NCI-H2029 treated with DMSO at 0.1 percent for 48 hours (cell line): ENCODE data around the gene JAKMIP2.
"Not testable (repeated sequence)": the region's sequence is repeated elsewhere in the genome, so short reads cannot be mapped to it uniquely, and the experiment has no call there.

Experiments used
- DNase-seq: peaks from one replicate; lab custom pipeline; 2025; lab: John Stamatoyannopoulos, UW

JAKMIP2 gene

DNA sequence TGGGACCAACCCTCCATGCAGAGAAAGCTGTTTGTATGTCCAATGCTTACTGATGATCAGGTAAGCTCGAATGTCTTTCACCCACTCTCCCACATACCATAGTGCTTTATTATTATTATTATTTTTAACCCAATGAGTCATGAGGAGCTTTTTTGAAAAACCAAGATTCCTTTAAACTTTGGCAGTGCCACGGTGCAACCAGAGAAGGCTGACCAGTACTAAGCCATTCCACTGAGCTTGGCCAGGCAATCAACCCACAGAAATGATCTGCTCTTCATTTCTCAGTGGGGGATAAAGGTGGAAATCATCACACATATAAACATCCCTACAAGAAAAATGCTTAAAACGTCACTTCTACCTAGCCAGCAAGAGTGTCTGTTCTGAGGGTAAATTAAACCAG lies 35.5 kb downstream of the JAKMIP2 start:
- DNase-seq, result no peak

DNA sequence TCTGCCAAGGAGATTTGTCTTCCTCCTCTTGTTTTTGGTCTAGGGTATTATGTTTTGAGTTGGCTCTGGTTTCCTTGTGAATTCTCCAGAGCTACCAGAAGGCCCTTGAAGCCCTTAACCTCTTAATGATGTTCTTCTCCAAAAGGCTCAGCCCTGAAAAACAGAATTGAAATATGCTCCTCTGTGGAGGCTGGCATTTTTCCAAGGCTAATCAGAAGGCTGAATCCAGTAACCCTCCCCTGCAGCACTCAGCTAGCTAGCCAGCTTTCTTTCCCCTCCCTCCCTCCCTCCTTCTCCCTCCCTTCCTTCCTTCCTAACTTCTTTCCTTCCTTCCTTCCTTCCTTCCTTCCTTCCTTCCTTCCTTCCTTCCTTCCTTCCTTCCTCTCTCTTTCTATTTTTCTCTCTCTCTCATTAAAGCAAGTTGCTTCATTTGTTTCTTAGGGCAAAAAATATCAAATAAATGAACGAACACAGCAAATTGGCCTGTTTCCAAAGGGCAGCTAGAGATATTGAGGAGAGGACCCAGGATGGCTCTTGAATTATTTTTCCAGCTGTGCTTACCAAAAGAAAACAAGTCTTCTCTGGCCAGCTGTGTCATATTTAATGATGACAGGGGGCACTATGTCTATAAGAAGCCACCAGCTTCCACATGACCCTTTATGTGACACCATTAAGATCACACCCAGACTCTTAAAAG lies 38.7 kb downstream of the JAKMIP2 start:
- peak; percentile 94 for DNase-seq

- no peak for DNase-seq
These were observed 39.5 kb downstream of the JAKMIP2 start for GRCh38 chr5:147743012-147743411.

GRCh38 chr5:147742151-147742550 lies 40.4 kb downstream of the JAKMIP2 start:
- no peak for DNase-seq

GRCh38 chr5:147740864-147741263 lies 41.7 kb downstream of the JAKMIP2 start:
- DNase-seq, result no peak

DNA sequence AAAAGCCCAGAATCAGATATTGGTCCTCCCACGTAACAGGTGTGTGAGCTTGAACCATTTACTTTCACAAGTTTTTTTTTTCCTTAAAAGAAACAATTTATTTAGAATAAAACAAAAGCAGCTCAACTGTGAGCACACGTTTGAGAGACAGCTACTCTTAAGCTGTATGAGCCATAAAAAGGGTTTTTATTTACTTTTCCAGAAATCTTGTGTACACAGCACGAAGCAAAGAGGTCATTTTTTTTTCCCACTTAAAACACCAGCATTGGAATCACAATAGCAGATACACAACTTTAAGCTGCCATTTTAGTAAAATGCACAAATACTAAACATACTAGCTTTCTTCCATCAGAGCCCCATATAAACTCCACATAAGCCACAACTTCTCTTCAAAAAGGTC lies 44.6 kb downstream of the JAKMIP2 start:
- peak; percentile 46 for DNase-seq

- DNase-seq, result no peak
These were observed 46.9 kb downstream of the JAKMIP2 start for GRCh38 chr5:147735621-147736125.

DNA sequence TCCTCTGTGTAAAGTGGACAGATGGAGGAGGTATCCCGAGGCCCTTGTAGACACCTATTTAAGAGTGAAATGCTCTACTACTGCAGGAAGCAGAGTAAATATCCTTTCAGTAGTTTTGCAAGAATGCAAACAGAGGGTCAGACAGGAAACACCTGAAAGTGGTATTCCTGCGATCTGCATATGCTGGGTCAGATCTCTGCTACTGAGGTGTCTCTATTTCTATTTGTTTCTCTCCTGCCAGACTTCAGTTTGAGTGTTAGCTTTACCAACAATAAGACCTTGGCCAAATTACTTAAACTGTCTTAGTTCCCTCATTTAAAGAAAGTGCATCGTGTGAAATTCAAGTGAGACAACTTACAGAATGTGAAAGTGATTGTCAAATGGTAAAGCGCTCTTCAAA lies 47.6 kb downstream of the JAKMIP2 start:
- peak; percentile 60 for DNase-seq

DNA sequence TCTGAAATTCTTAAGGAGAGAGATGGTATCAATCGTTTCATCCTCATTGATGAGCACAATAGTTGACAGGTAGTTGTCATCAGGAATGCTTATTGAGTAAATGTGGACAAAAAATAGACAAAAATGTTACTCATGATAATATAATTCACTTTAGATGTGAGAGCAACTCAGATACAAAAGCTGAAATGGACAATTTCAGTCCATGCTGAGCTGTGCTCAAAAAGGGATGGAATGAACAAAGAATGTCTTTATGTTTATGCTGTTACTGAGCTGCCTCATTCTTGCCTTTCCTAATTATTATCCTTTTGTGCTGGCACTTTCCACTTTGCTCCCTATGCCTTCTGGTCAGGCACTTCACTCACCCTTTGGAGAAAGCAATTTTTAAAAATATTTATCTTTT lies 49.5 kb downstream of the JAKMIP2 start:
- DNase-seq, result no peak

DNA sequence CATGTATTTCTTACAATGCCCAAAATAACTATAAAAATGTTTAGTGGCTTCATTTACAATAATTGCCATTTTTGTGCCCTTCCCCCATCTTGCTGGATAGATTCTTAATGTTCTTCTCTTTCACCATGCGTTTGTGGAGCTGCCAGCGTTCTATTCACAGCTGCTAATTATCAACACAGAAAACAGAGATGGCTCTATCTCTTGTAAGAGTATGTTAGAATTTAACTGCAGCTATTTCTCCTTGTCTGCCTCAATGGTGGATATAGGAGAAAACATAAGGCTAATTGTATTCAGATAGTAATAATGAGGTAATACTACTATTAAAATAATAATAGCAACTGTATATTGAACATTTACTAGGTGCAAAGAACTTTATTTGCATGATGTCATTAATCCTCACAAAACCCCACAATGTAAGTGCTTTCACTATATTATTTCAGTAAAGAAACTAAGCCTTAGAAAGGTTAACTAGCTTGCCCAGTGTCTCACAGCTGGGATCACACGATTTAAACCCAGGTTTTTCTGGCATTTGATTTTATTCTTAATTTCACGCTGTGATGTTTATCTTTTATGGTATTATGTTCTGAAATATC lies 50.1 kb downstream of the JAKMIP2 start:
- DNase-seq, result no peak

- no peak for DNase-seq
These were observed 50.9 kb downstream of the JAKMIP2 start for GRCh38 chr5:147731431-147732290.

DNA sequence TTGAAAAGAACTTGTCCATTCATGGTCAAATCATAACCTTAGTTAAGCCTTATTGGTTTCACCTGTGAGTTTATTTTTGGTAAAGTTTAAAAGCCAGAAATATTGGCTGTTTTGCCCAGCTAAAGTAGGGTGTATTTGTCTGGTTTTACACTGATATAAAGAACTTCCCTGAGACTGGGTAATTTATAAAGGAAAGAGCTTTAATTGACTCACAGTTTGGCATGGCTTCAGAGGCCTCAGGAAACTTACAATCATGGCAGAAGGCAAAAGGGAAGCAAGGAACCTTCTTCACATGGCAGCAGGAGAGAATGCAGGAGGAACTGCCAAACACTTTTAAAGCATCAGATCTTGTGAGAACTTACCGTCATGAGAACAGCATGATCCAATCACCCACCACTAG lies 55.3 kb downstream of the JAKMIP2 start:
- no peak for DNase-seq

DNA sequence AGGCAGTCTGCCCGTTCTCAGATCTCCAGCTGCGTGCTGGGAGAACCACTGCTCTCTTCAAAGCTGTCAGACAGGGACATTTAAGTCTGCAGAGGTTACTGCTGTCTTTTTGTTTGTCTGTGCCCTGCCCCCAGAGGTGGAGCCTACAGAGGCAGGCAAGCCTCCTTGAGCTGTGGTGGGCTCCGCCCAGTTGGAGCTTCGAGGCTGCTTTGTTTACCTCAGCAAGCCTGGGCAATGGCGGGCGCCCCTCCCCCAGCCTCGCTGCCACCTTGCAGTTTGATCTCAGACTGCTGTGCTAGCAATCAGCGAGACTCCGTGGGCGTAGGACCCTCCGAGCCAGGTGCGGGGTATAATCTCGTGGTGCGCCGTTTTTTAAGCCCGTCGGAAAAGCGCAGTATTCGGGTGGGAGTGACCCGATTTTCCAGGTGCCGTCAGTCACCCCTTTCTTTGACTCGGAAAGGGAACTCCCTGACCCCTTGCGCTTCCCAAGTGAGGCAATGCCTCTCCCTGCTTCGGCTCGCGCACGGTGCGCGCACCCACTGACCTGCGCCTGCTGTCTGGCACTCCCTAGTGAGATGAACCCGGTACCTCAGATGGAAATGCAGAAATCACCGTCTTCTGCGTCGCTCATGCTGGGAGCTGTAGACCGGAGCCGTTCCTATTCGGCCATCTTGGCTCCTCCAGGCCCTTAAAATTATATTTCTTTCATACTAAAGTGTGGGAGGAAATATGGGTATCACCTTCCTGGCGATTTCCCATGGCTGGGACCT lies 61.2 kb downstream of the JAKMIP2 start:
- DNase-seq, result not testable (repeated sequence)

GRCh38 chr5:147713550-147714295 lies 68.8 kb downstream of the JAKMIP2 start:
- DNase-seq, result peak; percentile 13

DNA sequence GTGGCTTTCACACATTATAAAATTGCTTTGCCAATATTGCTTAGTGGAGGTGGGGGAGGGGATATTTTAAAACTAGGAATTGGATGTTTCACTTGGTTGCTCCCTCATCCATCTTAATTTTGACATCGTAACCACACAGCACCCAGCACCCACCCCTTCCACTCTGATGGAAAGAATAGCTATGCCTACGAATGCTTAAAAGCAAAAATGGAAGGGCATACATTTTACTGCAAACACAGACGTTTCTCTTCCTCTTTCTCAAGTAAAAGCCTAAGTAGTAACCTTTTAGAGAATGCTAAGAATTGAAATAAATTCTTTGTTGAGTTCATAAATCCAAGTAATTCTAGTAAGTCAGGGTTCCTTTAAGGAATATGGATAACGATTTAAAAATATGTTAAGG lies 69.9 kb downstream of the JAKMIP2 start:
- DNase-seq, result no peak

DNA sequence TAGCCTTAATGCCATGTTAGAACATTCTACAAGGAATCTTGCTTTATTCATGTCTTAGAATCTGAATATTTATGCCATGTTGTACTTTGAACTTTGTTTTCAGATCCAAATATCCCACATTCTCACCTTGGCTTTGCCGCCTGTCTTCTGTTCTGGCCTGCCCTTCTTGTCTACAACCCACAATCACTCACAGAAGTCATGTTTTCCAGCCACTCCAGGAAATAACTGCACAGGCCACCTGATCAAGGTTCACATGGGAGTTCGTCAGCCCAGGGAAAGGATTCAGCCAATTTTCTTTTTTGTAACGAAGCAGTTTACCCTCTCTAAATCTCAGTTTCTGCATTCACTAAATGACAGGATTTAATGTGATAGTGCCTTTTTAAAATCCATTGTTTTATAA lies 70.5 kb downstream of the JAKMIP2 start:
- DNase-seq, result no peak

GRCh38 chr5:147711019-147711418 lies 71.5 kb downstream of the JAKMIP2 start:
- no peak for DNase-seq

GRCh38 chr5:147708708-147709107 lies 73.8 kb downstream of the JAKMIP2 start:
- no peak for DNase-seq

GRCh38 chr5:147704544-147704943 lies 78.0 kb downstream of the JAKMIP2 start:
- DNase-seq, result no peak

DNA sequence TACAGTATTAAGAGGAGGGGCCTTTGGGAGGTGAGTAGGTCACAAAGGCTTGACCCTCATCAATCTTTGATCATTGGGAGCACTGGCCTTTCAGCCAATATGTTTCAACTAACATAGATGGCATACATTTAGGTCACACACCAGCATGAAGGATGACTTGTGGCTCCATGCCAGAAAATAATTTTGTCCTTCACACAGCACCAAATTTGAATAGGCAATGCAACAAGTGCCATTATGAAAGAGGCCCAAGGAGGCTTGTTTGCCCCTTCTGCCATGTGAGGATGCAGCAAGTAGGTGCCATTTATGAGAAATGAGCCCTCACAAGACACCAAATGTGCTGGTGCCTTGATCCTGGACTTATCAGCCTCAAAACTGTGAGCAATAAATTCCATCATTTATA lies 81.1 kb downstream of the JAKMIP2 start:
- no peak for DNase-seq

DNA sequence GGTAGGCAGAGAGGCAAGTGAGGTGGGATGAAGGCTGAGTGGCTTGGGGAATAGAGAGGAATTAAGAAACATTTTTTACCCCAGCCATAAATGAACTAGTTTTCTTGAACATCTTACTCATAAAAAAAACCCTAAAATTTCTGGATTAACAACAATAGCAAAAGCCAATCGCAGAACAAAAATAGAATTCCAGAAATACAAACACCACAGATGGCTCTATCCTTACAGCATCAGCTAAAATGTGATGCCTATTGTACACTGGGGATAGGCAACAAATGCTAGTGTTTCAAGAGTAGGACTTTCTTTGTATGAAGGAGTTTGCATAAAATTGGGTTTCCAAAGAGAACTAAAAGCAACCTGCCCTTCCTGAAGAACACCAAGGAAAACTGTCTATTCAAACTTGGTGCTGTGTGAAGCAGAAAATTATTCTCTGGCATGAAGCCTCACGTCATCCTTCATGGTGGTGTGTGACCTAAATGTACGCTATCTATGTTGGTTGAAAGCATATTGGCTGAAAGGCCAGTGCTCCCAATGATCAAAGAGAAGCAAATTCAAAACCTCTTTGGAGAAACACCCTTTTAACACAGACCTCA lies 82.9 kb downstream of the JAKMIP2 start:
- DNase-seq, result no peak
